Activated CD4-positive, alpha-beta T cell treated with anti-CD3 and anti-CD28 coated beads, Interleukin-2, amount 50 U/mL, for 1 hour (primary cell): ENCODE data around the gene AGPAT3.
"Not testable (repeated sequence)": the region's sequence is repeated elsewhere in the genome, so short reads cannot be mapped to it uniquely, and the experiment has no call there.

Source experiments
- DNase-seq: peaks from one replicate; pipeline ENCODE4 v3.0.0-alpha.2; 2020

AGPAT3 gene

GRCh38 chr21:43884861-43885417, 19.9 kb downstream of the AGPAT3 start:
- DNase-seq, result no peak

- no peak for DNase-seq
These were observed 20.7 kb downstream of the AGPAT3 start for GRCh38 chr21:43885721-43886120.

GRCh38 chr21:43886565-43886964, 21.5 kb downstream of the AGPAT3 start:
- no peak for DNase-seq

- DNase-seq, result no peak
These were observed 24.0 kb downstream of the AGPAT3 start for GRCh38 chr21:43889069-43889468.

GRCh38 chr21:43890042-43890441, 25.0 kb downstream of the AGPAT3 start:
- DNase-seq, result no peak

- no peak for DNase-seq
These were observed 27.3 kb downstream of the AGPAT3 start for GRCh38 chr21:43892334-43892733.

GRCh38 chr21:43892984-43893535, 28.0 kb downstream of the AGPAT3 start:
- DNase-seq, result no peak

GRCh38 chr21:43893536-43894205, 28.6 kb downstream of the AGPAT3 start:
- no peak for DNase-seq

- DNase-seq, result no peak
These were observed 29.2 kb downstream of the AGPAT3 start for GRCh38 chr21:43894206-43894577.

GRCh38 chr21:43895196-43895595, 30.2 kb downstream of the AGPAT3 start:
- DNase-seq, result no peak

- not testable (repeated sequence) for DNase-seq
These were observed 31.8 kb downstream of the AGPAT3 start for GRCh38 chr21:43896696-43897299.

GRCh38 chr21:43899307-43900077, 34.5 kb downstream of the AGPAT3 start:
- DNase-seq, result no peak

- no peak for DNase-seq
These were observed 35.0 kb downstream of the AGPAT3 start for GRCh38 chr21:43900078-43900385.

GRCh38 chr21:43900690-43901089, 35.7 kb downstream of the AGPAT3 start:
- DNase-seq, result no peak

- no peak for DNase-seq
These were observed 37.4 kb downstream of the AGPAT3 start for GRCh38 chr21:43902441-43902840.

GRCh38 chr21:43903451-43904091, 38.5 kb downstream of the AGPAT3 start:
- DNase-seq, result no peak

GRCh38 chr21:43904331-43904781, 39.3 kb downstream of the AGPAT3 start:
- DNase-seq, result no peak

- no peak for DNase-seq
These were observed 40.9 kb downstream of the AGPAT3 start for GRCh38 chr21:43905726-43906455.

GRCh38 chr21:43906585-43907370, 41.8 kb downstream of the AGPAT3 start:
- no peak for DNase-seq

- DNase-seq, result no peak
These were observed 42.7 kb downstream of the AGPAT3 start for GRCh38 chr21:43907751-43908150.

GRCh38 chr21:43908167-43908566, 43.1 kb downstream of the AGPAT3 start:
- DNase-seq, result no peak
